Nephron (organoid): Measurements from ENCODE around the gene HTR1A.

ENCODE experiments used
- H3K27ac Mint-ChIP-seq, 3 experiments: 2 replicates each; pipeline ENCODE4 v1.8.0; 2020; ENCODE audit warnings: mixed read lengths in 3 of 3, mild to moderate bottlenecking in 2 of 3, moderate library complexity in 1 of 3
- H3K27me3 Mint-ChIP-seq: 2 replicates; pipeline ENCODE4 v1.8.0; 2021; ENCODE audit warnings: low read depth, mild to moderate bottlenecking, moderate library complexity, mixed read lengths
- H3K36me3 Mint-ChIP-seq: 2 replicates; pipeline ENCODE4 v1.8.0; 2020; ENCODE audit warnings: low read depth, mixed read lengths
- H3K4me1 Mint-ChIP-seq: 2 replicates; pipeline ENCODE4 v1.8.0; 2020; ENCODE audit warnings: mixed read lengths
- H3K4me3 Mint-ChIP-seq, 3 experiments: 2 replicates each; pipeline ENCODE4 v1.8.0; 2020; ENCODE audit warnings: mild to moderate bottlenecking in 3 of 3, mixed read lengths in 3 of 3, moderate library complexity in 2 of 3
- H3K9me3 Mint-ChIP-seq: 2 replicates; pipeline ENCODE4 v1.8.0; 2020; ENCODE audit warnings: mixed read lengths
- CTCF ChIP-seq, 3 experiments: fragments of 200-600 bp; sonication (generic); IDR thresholded peaks; one replicate each; pipeline ENCODE4 v1.5.0; 2021; ENCODE audit warnings: antibody characterized with exemption in 3 of 3; ENCODE audit not compliant: unreplicated experiment in 3 of 3

Gene HTR1A

GRCh38 chr5:63963080-63963735, 963 bp upstream of the HTR1A start:
- Mint-ChIP-seq H3K36me3 (no peaks in the 10 kb centered on the region), H3K4me1 (peaks cover 6% of the 10 kb centered on the region), H3K4me3 (no peak overlapping the region), H3K9me3 (no peaks in the 10 kb centered on the region), H3K27me3 (peaks cover 51% of the 10 kb centered on the region), H3K27ac (no peak overlapping the region)
- TF ChIP-seq CTCF (IDR thresholded peaks at IDR 0.05; ENCODE audit: unreplicated experiment in 3 of 3) = peak; percentile 74 to 77 (median 75)

- TF ChIP-seq CTCF (IDR thresholded peaks at IDR 0.05; ENCODE audit: unreplicated experiment in 3 of 3) = no peak
- Mint-ChIP-seq H3K9me3 (no peaks in the 10 kb centered on the region), H3K27ac (no peak overlapping the region), H3K36me3 (no peaks in the 10 kb centered on the region), H3K4me3 (peak overlapping the region in 1 of 3 experiments; percentile 12), H3K27me3 (peaks cover 65% of the 10 kb centered on the region), H3K4me1 (peaks cover 6% of the 10 kb centered on the region)
These were observed 565 bp downstream of the HTR1A start for GRCh38 chr5:63961598-63962161.

- Mint-ChIP-seq H3K9me3 (no peaks in the 10 kb centered on the region), H3K27me3 (peaks cover 65% of the 10 kb centered on the region), H3K4me3 (peak overlapping the region in 2 of 3 experiments; percentile 11 to 61), H3K27ac (no peak overlapping the region), H3K36me3 (no peaks in the 10 kb centered on the region), H3K4me1 (peaks cover 6% of the 10 kb centered on the region)
- TF ChIP-seq CTCF (IDR thresholded peaks at IDR 0.05; ENCODE audit: unreplicated experiment in 3 of 3) = no peak
These were observed 1.1 kb downstream of the HTR1A start for GRCh38 chr5:63961125-63961597.

- TF ChIP-seq CTCF (IDR thresholded peaks at IDR 0.05; ENCODE audit: unreplicated experiment in 3 of 3) = no peak
- Mint-ChIP-seq H3K27me3 (peaks cover 65% of the 10 kb centered on the region), H3K36me3 (no peaks in the 10 kb centered on the region), H3K4me3 (peak overlapping the region in 2 of 3 experiments; percentile 11 to 61), H3K9me3 (no peaks in the 10 kb centered on the region), H3K4me1 (peaks cover 6% of the 10 kb centered on the region), H3K27ac (no peak overlapping the region)
These were observed 1.6 kb downstream of the HTR1A start for GRCh38 chr5:63960646-63961045.

- Mint-ChIP-seq H3K9me3 (no peaks in the 10 kb centered on the region), H3K4me1 (peaks cover 6% of the 10 kb centered on the region), H3K27ac (no peak overlapping the region), H3K4me3 (peak overlapping the region; percentile 58 to 67 (median 60)), H3K36me3 (no peaks in the 10 kb centered on the region), H3K27me3 (peaks cover 72% of the 10 kb centered on the region)
- peak; percentile 35 to 49 (median 39) for TF ChIP-seq CTCF (IDR thresholded peaks at IDR 0.05; ENCODE audit: unreplicated experiment in 3 of 3)
These were observed 2.9 kb downstream of the HTR1A start for GRCh38 chr5:63959177-63959982.
